Measurements from ENCODE around the gene SLC6A1. TPM values are rescaled to one million over a fixed set of nuclear protein-coding genes. Genes with fewer than 3 reads are reported as not detected.

SLC6A1 gene
- total and polyA plus RNA-seq, 2 of the 8 experiments (the other 6 are each of a cell fraction or from before 2014, with no cell fraction given) = 0.30 to 0.63 TPM

DNA sequence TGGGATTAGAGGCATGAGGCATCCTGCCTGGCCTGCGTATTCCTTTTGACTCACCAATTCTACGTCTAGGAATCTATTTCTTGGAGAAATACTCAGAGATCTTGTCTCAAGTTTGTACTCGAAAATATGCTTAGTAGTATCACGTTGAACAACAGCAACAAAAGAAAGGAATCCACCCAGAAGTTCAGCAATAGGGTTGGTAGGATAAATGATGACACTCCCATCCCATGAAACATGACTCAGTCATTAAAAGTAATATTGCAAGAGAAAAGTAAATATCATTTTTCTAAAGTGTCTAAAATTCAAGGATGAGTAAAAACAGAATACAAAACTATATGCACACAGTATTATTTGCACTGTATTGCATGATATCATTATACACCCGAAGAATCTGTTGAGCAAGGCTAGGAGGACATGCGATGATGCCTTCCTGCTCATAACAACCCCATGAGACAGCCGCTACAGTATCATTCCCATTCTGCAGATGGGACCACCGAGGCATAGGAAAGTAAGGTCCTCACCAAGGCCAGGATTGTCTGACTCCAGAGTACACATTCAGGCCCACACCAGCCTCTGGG lies 61.5 kb downstream of the SLC6A1 start:
- Histone ChIP-seq H3K9ac (replicated peaks in 1 of 4; ENCODE audit: extremely low read depth in 1 of 4, low read depth in 3 of 4, low read length in 3 of 4) (no peak overlapping the region), H3K4me1 (replicated peaks in 1 of 4; ENCODE audit: control insufficient read depth in 3 of 4, insufficient read depth in 4 of 4, low read length in 3 of 4) (no peaks in the 10 kb centered on the region), H3K9me3 (ENCODE audit: insufficient read depth in 2 of 2, low read depth in 1 of 2, low read length in 1 of 2) (no peaks in the 10 kb centered on the region), H2BK5ac (ENCODE audit: low read depth, low read length) (no peak overlapping the region), H3K23ac (ENCODE audit: insufficient read length) (no peak overlapping the region), H3K56ac (replicated peaks; ENCODE audit: insufficient read length, low read depth, low read length) (no peak overlapping the region), H3K79me2 (ENCODE audit: control insufficient read depth in 1 of 2, insufficient read depth in 2 of 2, low read length in 2 of 2) (no peaks in the 10 kb centered on the region), H4K91ac (replicated peaks; ENCODE audit: insufficient read length, low read length) (no peak overlapping the region), H2BK20ac (ENCODE audit: low read length) (no peak overlapping the region), H2AFZ (ENCODE audit: low read length) (no peak overlapping the region), H3K4me2 (ENCODE audit: insufficient read depth in 1 of 2, low read depth in 2 of 2, low read length in 2 of 2) (no peak overlapping the region), H2BK15ac (ENCODE audit: low read length) (no peak overlapping the region), H3K27me3 (replicated peaks in 1 of 4; ENCODE audit: control insufficient read depth in 3 of 4, extremely low read depth in 1 of 4, insufficient read depth in 3 of 4, low read length in 3 of 4) (peaks cover 0 to 3% (median 0%) of the 10 kb centered on the region in 4 experiments; a peak in 1 of 7 replicates), H3K4ac (replicated peaks; ENCODE audit: insufficient read length, low read depth, low read length) (no peak overlapping the region), H3K79me1 (ENCODE audit: low read depth, low read length) (no peaks in the 10 kb centered on the region), H3K36me3 (ENCODE audit: control insufficient read depth in 2 of 4, insufficient read depth in 4 of 4, low read length in 3 of 4) (no peaks in the 10 kb centered on the region), H4K8ac (ENCODE audit: extremely low read depth, insufficient read depth, low read length) (no peak overlapping the region), H3K18ac (ENCODE audit: extremely low read depth, low read length) (no peak overlapping the region), H3K27ac (ENCODE audit: low read depth, low read length) (no peak overlapping the region), H4K20me1 (replicated peaks in 1 of 2; ENCODE audit: control insufficient read depth in 1 of 2, insufficient read depth in 2 of 2, low read length in 2 of 2) (peaks cover 0 to 3% of the 10 kb centered on the region in 2 experiments), H3K4me3 (ENCODE audit: extremely low read depth in 1 of 4, insufficient read depth in 2 of 4, low read depth in 3 of 4, low read length in 4 of 4) (no peak overlapping the region), H2BK120ac (replicated peaks; ENCODE audit: low read depth, low read length) (no peak overlapping the region), H4K5ac (ENCODE audit: insufficient read length, low read depth, low read length) (no peak overlapping the region), H3K14ac (ENCODE audit: insufficient read length) (no peak overlapping the region), H2BK12ac (ENCODE audit: low read depth, low read length) (no peak overlapping the region), H3K23me2 (ENCODE audit: low read depth, low read length) (peaks cover 8% of the 10 kb centered on the region; the same call in 1 of the 2 replicates), H2AK5ac (ENCODE audit: low read depth, low read length) (no peak overlapping the region)
- POLR2A ChIA-PET (ENCODE audit: partially characterized antibody) = no interaction called here
- whole genome bisulfite sequencing, 2 experiments (ENCODE audit: extremely low coverage in 1 of 2, insufficient coverage in 1 of 2, insufficient read length in 1 of 2, insufficient replicate concordance in 2 of 2, low coverage in 1 of 2, low lambda C conversion rate in 2 of 2, missing lambda C conversion rate in 1 of 2) = 87% methylated on average over 8 of the region's 8 CpGs; no CpG with 5 or more reads in 1 of the 2 experiments
- no peak for FAIRE-seq
- DNase-seq (ENCODE audit: low read depth in 1 of 2, low spot score in 2 of 2) = no peak
- CTCF ChIA-PET (ENCODE audit: partially characterized antibody) = interaction anchor here (0.7 to 2.0 kb wide), 6 partner anchors 10 to 104 kb away, joined by 3 to 6 read pairs (median 4); no protein-coding TSS in a partner anchor
- TF ChIP-seq RXRA (IDR thresholded peaks at IDR 0.05; ENCODE audit: insufficient read depth, low read depth, low read length) (no peak), NRF1 (IDR thresholded peaks at IDR 0.05; ENCODE audit: low read depth, low read length) (no peak), POLR2A (IDR thresholded peaks at IDR 0.05; ENCODE audit: control extremely low read depth in 1 of 2, low read depth in 2 of 2, low read length in 2 of 2) (no peak), KDM5A (IDR thresholded peaks at IDR 0.05; ENCODE audit: low read length) (no peak), JUN (IDR thresholded peaks at IDR 0.05; ENCODE audit: low read depth, low read length) (no peak), CEBPB (IDR thresholded peaks at IDR 0.05; ENCODE audit: low read depth, low read length) (no peak), RFX5 (IDR thresholded peaks at IDR 0.05; ENCODE audit: borderline replicate concordance, low read depth, low read length) (no peak), ASH2L (IDR thresholded peaks at IDR 0.05; ENCODE audit: low read length) (no peak), YY1 (IDR thresholded peaks at IDR 0.05; ENCODE audit: low read depth, low read length) (no peak)
- TF ChIP-seq, protein P1, sequence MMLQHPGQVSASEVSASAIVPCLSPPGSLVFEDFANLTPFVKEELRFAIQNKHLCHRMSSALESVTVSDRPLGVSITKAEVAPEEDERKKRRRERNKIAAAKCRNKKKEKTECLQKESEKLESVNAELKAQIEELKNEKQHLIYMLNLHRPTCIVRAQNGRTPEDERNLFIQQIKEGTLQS (IDR thresholded peaks at IDR 0.05; ENCODE audit: insufficient read depth, low read depth, low read length) = no peak
- TF ChIP-seq, protein P2, sequence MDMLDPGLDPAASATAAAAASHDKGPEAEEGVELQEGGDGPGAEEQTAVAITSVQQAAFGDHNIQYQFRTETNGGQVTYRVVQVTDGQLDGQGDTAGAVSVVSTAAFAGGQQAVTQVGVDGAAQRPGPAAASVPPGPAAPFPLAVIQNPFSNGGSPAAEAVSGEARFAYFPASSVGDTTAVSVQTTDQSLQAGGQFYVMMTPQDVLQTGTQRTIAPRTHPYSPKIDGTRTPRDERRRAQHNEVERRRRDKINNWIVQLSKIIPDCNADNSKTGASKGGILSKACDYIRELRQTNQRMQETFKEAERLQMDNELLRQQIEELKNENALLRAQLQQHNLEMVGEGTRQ (IDR thresholded peaks at IDR 0.05; ENCODE audit: low read length) = no peak

Data from H1 (cell line).